ENCODE results near the gene MST1. TPM values are rescaled to one million over a fixed set of nuclear protein-coding genes. Genes with fewer than 3 reads are reported as not detected.

MST1 gene
- total RNA-seq, 2 experiments from 2014 or later = 7.3 to 9.3 TPM

- Mint-ChIP-seq H3K4me3 (no peak overlapping the region), H3K27me3 (no peaks in the 10 kb centered on the region), H3K4me1 (no peaks in the 10 kb centered on the region), H3K36me3 (no peaks in the 10 kb centered on the region), H3K27ac (no peak overlapping the region), H3K9me3 (ENCODE audit: low read depth) (no peaks in the 10 kb centered on the region)
- CTCF ChIA-PET = interaction anchor here (1.5 to 6.0 kb wide), 2 partner anchors 19 to 113 kb away, joined by 3 to 33 read pairs; no protein-coding TSS in a partner anchor
- ATAC-seq (no peak), DNase-seq (no peak)
Observed at GRCh38 chr3:49652903-49653415, 36.3 kb downstream of the MST1 start.

GRCh38 chr3:49652218-49652902, 36.9 kb downstream of the MST1 start:
- Mint-ChIP-seq H3K9me3 (ENCODE audit: low read depth) (no peaks in the 10 kb centered on the region), H3K27ac (no peak overlapping the region), H3K27me3 (no peaks in the 10 kb centered on the region), H3K4me1 (no peaks in the 10 kb centered on the region), H3K4me3 (no peak overlapping the region), H3K36me3 (no peaks in the 10 kb centered on the region)
- DNase-seq = no peak
- CTCF ChIA-PET = interaction anchor here (1.5 kb wide), 1 partner anchor 19 kb away, joined by 3 read pairs; no protein-coding TSS in a partner anchor
- ATAC-seq = no peak

DNA sequence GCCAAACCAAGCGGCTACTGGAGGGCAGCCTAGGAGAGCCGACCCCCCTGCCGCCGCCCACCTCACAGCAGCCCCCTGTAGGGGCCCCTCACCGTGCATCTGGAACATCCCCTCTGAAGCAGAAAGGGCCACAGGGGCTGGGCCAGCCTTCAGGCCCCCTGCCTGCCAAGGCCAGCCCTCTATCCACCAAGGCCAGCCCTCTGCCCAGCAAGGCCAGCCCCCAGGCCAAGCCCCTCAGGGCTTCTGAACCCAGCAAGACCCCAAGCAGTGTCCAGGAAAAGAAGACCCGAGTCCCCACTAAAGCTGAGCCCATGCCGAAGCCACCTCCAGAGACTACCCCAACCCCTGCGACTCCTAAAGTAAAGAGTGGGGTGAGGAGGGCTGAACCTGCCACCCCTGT, 38.6 kb downstream of the MST1 start:
- H3K9me3 Mint-ChIP-seq (ENCODE audit: low read depth) = no peaks in the 10 kb centered on the region
- CTCF ChIA-PET = interaction anchor here (1.4 kb wide), 1 partner anchor 23 kb away, joined by 3 read pairs; no protein-coding TSS in a partner anchor

GRCh38 chr3:49650177-49650576, 39.1 kb downstream of the MST1 start:
- H3K4me1 Mint-ChIP-seq = no peaks in the 10 kb centered on the region
- no peak for ATAC-seq
- CTCF ChIA-PET = interaction anchor here (1.4 kb wide), 1 partner anchor 23 kb away, joined by 3 read pairs; no protein-coding TSS in a partner anchor

More for the DNA sequence above, 38.6 kb downstream of the MST1 start:
- no peaks in the 10 kb centered on the region for H3K27me3 Mint-ChIP-seq
- ATAC-seq (no peak), DNase-seq (no peak)
- no peaks in the 10 kb centered on the region for H3K4me1 Mint-ChIP-seq
- no peak overlapping the region for H3K27ac Mint-ChIP-seq
- H3K4me3 Mint-ChIP-seq = no peak overlapping the region
- no peaks in the 10 kb centered on the region for H3K36me3 Mint-ChIP-seq

DNA sequence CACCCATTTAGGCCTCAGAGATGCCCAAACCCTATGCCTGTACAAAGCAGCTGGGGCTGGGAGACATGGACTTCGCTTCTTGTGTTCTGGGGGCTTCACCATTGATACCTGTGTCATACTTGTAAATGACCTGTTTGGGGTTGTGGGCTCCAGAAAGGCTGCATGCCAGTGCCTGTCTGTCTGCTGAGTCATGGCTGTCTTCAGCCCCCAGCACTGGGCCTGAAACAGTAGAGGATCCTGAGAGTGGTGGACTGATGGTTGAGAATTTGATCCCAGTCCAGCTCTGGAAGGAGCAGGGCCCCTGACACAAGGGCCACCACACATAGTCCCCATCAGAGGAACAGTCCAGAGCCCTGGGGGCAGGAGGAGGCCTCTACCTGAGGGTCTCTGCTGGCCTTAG, 39.7 kb downstream of the MST1 start:
- Mint-ChIP-seq H3K36me3 (no peaks in the 10 kb centered on the region), H3K27me3 (no peaks in the 10 kb centered on the region), H3K4me3 (no peak overlapping the region), H3K27ac (no peak overlapping the region), H3K4me1 (no peaks in the 10 kb centered on the region), H3K9me3 (ENCODE audit: low read depth) (no peaks in the 10 kb centered on the region)
- DNase-seq (no peak), ATAC-seq (no peak)
- CTCF ChIA-PET = interaction anchor here (1.4 kb wide), 1 partner anchor 22 kb away, joined by 3 read pairs; no protein-coding TSS in a partner anchor

More at GRCh38 chr3:49650177-49650576, 39.1 kb downstream of the MST1 start:
- H3K9me3 Mint-ChIP-seq (ENCODE audit: low read depth) = no peaks in the 10 kb centered on the region
- H3K36me3 Mint-ChIP-seq = no peaks in the 10 kb centered on the region
- no peak overlapping the region for H3K4me3 Mint-ChIP-seq
- no peak overlapping the region for H3K27ac Mint-ChIP-seq
- no peak for DNase-seq
- H3K27me3 Mint-ChIP-seq = no peaks in the 10 kb centered on the region

- H3K36me3 Mint-ChIP-seq = no peaks in the 10 kb centered on the region
- CTCF ChIA-PET = no interaction called here
- no peaks in the 10 kb centered on the region for H3K9me3 Mint-ChIP-seq (ENCODE audit: low read depth)
- no peak for ATAC-seq
- no peaks in the 10 kb centered on the region for H3K4me1 Mint-ChIP-seq
- H3K27ac Mint-ChIP-seq = no peak overlapping the region
- no peak overlapping the region for H3K4me3 Mint-ChIP-seq
- DNase-seq = no peak
- H3K27me3 Mint-ChIP-seq = no peaks in the 10 kb centered on the region
Observed at GRCh38 chr3:49648354-49649019, 40.8 kb downstream of the MST1 start.

- Mint-ChIP-seq H3K36me3 (no peaks in the 10 kb centered on the region), H3K27ac (no peak overlapping the region), H3K9me3 (ENCODE audit: low read depth) (no peaks in the 10 kb centered on the region), H3K27me3 (no peaks in the 10 kb centered on the region), H3K4me3 (no peak overlapping the region), H3K4me1 (no peaks in the 10 kb centered on the region)
- no peak for ATAC-seq
- DNase-seq = no peak
- CTCF ChIA-PET = no interaction called here
Observed at GRCh38 chr3:49647741-49648140, 41.5 kb downstream of the MST1 start.

DNA sequence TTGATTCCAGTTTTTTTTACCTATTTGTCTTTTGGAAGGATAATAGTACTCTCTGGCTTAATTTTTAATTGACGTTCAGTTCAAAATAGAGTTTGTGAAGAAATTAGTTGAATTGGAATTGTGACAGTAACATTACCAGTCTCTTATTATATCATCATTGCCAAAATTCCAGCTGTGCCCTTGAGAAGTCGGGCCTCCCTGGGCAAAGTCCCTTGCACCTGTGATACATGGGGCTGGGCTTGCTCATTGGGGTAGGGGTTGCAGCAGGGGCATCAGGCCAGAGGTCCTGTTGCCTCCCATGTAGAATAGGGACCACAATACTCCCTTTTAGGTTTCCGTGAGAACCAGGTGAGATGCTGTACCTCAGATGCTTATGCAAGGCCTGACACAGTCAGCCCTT, 43.0 kb downstream of the MST1 start:
- Mint-ChIP-seq H3K9me3 (ENCODE audit: low read depth) (no peaks in the 10 kb centered on the region), H3K36me3 (no peaks in the 10 kb centered on the region), H3K4me1 (no peaks in the 10 kb centered on the region), H3K27ac (no peak overlapping the region), H3K27me3 (no peaks in the 10 kb centered on the region), H3K4me3 (no peak overlapping the region)
- ATAC-seq (no peak), DNase-seq (no peak)
- CTCF ChIA-PET = interaction anchor here (0.9 kb wide), 1 partner anchor 10 kb away, joined by 3 read pairs; no protein-coding TSS in a partner anchor

- H3K27ac Mint-ChIP-seq = no peak overlapping the region
- H3K36me3 Mint-ChIP-seq = no peaks in the 10 kb centered on the region
- ATAC-seq (no peak), DNase-seq (no peak)
- H3K4me3 Mint-ChIP-seq = no peak overlapping the region
- H3K9me3 Mint-ChIP-seq (ENCODE audit: low read depth) = no peaks in the 10 kb centered on the region
- H3K27me3 Mint-ChIP-seq = no peaks in the 10 kb centered on the region
- no peaks in the 10 kb centered on the region for H3K4me1 Mint-ChIP-seq
- CTCF ChIA-PET = interaction anchor here (0.6 kb wide), 1 partner anchor 565 kb away, joined by 3 read pairs; no protein-coding TSS in a partner anchor
Observed at GRCh38 chr3:49644684-49645083, 44.6 kb downstream of the MST1 start.

DNA sequence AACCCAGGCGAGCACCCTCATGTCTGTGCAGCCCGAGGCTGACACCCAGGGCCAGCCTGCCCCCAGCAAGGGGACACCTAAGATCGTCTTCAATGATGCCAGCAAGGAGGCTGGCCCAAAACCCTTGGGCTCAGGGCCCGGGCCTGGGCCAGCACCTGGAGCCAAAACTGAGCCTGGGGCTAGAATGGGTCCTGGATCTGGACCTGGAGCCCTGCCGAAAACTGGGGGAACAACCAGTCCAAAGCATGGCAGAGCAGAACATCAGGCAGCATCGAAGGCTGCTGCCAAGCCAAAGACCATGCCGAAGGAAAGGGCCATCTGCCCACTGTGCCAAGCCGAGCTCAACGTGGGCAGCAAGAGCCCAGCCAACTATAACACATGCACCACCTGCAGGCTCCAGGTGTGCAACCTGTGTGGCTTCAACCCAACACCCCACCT, 46.5 kb downstream of the MST1 start:
- no peak for DNase-seq
- no peaks in the 10 kb centered on the region for H3K36me3 Mint-ChIP-seq
- no peak for ATAC-seq
- CTCF ChIA-PET = interaction anchor here (1.1 kb wide), 1 partner anchor 103 kb away, joined by 3 read pairs; no protein-coding TSS in a partner anchor
- no peak overlapping the region for H3K4me3 Mint-ChIP-seq
- H3K27ac Mint-ChIP-seq = no peak overlapping the region
- H3K27me3 Mint-ChIP-seq = no peaks in the 10 kb centered on the region
- no peaks in the 10 kb centered on the region for H3K4me1 Mint-ChIP-seq
- no peaks in the 10 kb centered on the region for H3K9me3 Mint-ChIP-seq (ENCODE audit: low read depth)

DNA sequence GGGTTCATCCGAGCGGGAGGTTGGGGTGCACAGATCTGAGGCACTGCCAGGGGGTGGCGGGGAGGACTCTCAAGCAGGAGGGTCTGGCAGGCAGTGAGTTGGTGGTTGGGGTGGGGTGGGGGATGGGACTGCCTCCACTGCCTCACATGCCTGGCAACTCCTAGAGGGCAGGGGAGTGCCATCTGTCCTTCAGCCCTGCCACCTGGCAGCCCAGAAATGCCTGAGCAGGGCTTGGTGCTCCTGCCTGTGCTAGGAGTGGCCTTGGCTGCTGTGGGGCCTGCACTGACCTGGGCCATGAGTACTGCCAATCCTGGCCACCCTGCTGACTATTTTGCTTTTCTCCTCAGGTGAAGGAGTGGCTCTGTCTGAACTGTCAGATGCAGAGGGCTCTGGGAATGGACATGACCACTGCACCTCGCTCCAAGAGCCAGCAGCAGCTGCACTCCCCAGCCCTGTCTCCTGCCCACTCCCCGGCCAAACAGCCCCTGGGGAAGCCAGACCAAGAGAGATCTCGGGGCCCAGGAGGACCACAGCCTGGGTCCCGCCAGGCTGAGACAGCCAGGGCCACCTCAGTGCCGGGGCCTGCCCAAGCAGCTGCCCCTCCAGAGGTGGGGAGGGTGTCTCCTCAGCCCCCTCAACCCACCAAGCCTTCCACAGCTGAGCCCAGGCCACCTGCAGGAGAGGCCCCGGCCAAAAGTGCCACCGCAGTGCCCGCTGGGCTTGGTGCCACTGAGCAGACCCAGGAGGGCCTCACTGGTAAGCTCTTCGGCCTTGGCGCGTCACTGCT, 47.2 kb downstream of the MST1 start:
- no peak for ATAC-seq
- CTCF ChIA-PET = interaction anchor here (0.6 to 1.1 kb wide), 2 partner anchors 102 to 704 kb away, joined by 3 read pairs; no protein-coding TSS in a partner anchor
- no peak overlapping the region for H3K27ac Mint-ChIP-seq
- H3K27me3 Mint-ChIP-seq = no peaks in the 10 kb centered on the region
- H3K4me3 Mint-ChIP-seq = no peak overlapping the region
- no peak for DNase-seq
- no peaks in the 10 kb centered on the region for H3K9me3 Mint-ChIP-seq (ENCODE audit: low read depth)
- H3K4me1 Mint-ChIP-seq = peaks cover under 1% of the 10 kb centered on the region
- no peaks in the 10 kb centered on the region for H3K36me3 Mint-ChIP-seq

- Mint-ChIP-seq H3K9me3 (ENCODE audit: low read depth) (no peaks in the 10 kb centered on the region), H3K36me3 (no peaks in the 10 kb centered on the region), H3K27ac (no peak overlapping the region), H3K4me3 (no peak overlapping the region), H3K4me1 (peaks cover 7% of the 10 kb centered on the region), H3K27me3 (no peaks in the 10 kb centered on the region)
- ATAC-seq = no peak
- DNase-seq = no peak
- CTCF ChIA-PET = interaction anchor here (0.6 to 1.1 kb wide), 2 partner anchors 101 to 704 kb away, joined by 3 read pairs; no protein-coding TSS in a partner anchor
Observed at GRCh38 chr3:49641292-49641691, 48.0 kb downstream of the MST1 start.

DNA sequence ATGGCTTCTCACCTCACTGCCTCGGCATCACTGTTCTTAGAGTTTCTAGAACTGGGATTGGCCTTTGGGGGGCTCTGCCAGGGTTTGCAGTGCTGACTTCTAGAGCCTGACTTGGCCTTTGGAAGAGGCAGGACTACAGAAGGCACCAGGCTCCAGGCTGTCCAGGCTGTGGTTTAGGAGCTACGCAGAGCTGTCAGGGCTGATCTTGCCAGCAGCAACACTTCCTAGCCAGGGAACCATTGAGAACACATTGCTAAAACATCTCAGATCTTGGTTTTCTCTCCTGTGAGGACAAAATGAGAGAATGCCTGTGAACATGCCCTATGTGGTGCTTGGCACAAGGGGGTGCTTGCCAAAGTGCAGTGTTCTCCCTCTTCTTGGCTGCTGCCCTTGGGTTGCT, 49.7 kb downstream of the MST1 start:
- ATAC-seq = no peak
- Mint-ChIP-seq H3K4me1 (peaks cover 7% of the 10 kb centered on the region), H3K4me3 (no peak overlapping the region), H3K27me3 (no peaks in the 10 kb centered on the region), H3K36me3 (no peaks in the 10 kb centered on the region), H3K9me3 (ENCODE audit: low read depth) (no peaks in the 10 kb centered on the region), H3K27ac (no peak overlapping the region)
- CTCF ChIA-PET = interaction anchor here (1.1 kb wide), 1 partner anchor 32 kb away, joined by 3 read pairs; no protein-coding TSS in a partner anchor
- no peak for DNase-seq
